Endodermal cell (in vitro differentiated cells): ENCODE measurements around the gene WDFY2. TPM values are rescaled to one million over a fixed set of nuclear protein-coding genes. Genes with fewer than 3 reads are reported as not detected.

Source experiments
- DNase-seq: peaks from one replicate; pipeline ENCODE4 v3.0.0-alpha.2; 2017
- H3K27ac ChIP-seq: 2 replicates; pipeline ENCODE4 v1.5.1; 2013; ENCODE audit warnings: mild to moderate bottlenecking, low read depth, low read length, moderate library complexity
- H3K27me3 ChIP-seq: 2 replicates; pipeline ENCODE4 v1.6.1; 2013; ENCODE audit warnings: mild to moderate bottlenecking, low read length, moderate library complexity; ENCODE audit not compliant: insufficient read depth, control insufficient read depth, poor library complexity, severe bottlenecking
- H3K36me3 ChIP-seq: 2 replicates; pipeline ENCODE4 v1.7.0; 2013; ENCODE audit warnings: mild to moderate bottlenecking, low read length, moderate library complexity; ENCODE audit not compliant: control insufficient read depth, insufficient read depth
- H3K4me1 ChIP-seq: one replicate; pipeline ENCODE4 v1.7.0; 2013; ENCODE audit warnings: low read length; ENCODE audit not compliant: control insufficient read depth, insufficient read depth
- H3K4me3 ChIP-seq: 2 replicates; pipeline ENCODE4 v1.5.1; 2013; ENCODE audit warnings: mild to moderate bottlenecking, low read length, moderate library complexity
- H3K9ac ChIP-seq: 2 replicates; pipeline ENCODE4 v1.6.1; 2013; ENCODE audit warnings: mild to moderate bottlenecking, low read length, moderate library complexity; ENCODE audit not compliant: poor library complexity, severe bottlenecking; ENCODE audit errors: extremely low read depth
- H3K9me3 ChIP-seq: 2 replicates; pipeline ENCODE4 v1.6.1; 2013; ENCODE audit warnings: mild to moderate bottlenecking, low read length, moderate library complexity; ENCODE audit not compliant: control insufficient read depth
- H3K27ac Mint-ChIP-seq: 2 replicates; pipeline ENCODE4 v1.8.0; 2020; ENCODE audit warnings: mixed read lengths
- H3K27me3 Mint-ChIP-seq: 2 replicates; pipeline ENCODE4 v1.8.0; 2021; ENCODE audit warnings: mild to moderate bottlenecking, mixed read lengths; ENCODE audit not compliant: insufficient read depth
- H3K36me3 Mint-ChIP-seq: 2 replicates; pipeline ENCODE4 v1.8.0; 2020; ENCODE audit warnings: low read depth, mixed read lengths
- H3K4me1 Mint-ChIP-seq: 2 replicates; pipeline ENCODE4 v1.8.0; 2020; ENCODE audit warnings: mixed read lengths
- H3K4me3 Mint-ChIP-seq: 2 replicates; pipeline ENCODE4 v1.8.0; 2020; ENCODE audit warnings: mild to moderate bottlenecking, moderate library complexity, mixed read lengths
- H3K9me3 Mint-ChIP-seq: 2 replicates; pipeline ENCODE4 v1.8.0; 2020; ENCODE audit warnings: mild to moderate bottlenecking, mixed read lengths
- WGBS, 2 experiments: methylation state at CpG; one replicate each; pipeline versions ENCODE4 v1.1.5 to v1.1.7; 2013; ENCODE audit warnings: missing lambda C conversion rate in 2 of 2, mixed read lengths in 1 of 2; ENCODE audit not compliant: insufficient coverage in 1 of 2, insufficient read length in 1 of 2; 5-methylcytosine and 5-hydroxymethylcytosine counted together
- total RNA-seq, 2 donors: library from RNA; stranded (reverse); fragmentation: NEBNext Ultra II Directional in 1 of 2; extraction: Animal tissue kit (Norgen Biotek cat#: 25700) in 1 of 2; gene quantifications; 2 replicates in 1 of 2; 3 replicates in 1 of 2; pipeline ENCODE4 v1.2.1, GENCODE V29; 2021
- TF ChIP-seq, protein P1 (sequence below): fragments of 200-600 bp; sonication (generic); conservative IDR thresholded peaks from 2 replicates; pipeline ENCODE4 v1.5.0; 2021; ENCODE audit warnings: antibody characterized with exemption, mild to moderate bottlenecking

Gene WDFY2
- total RNA-seq, 2 donors from 2014 or later: 20.6 to 28.0 TPM

GRCh38 chr13:51636349-51636890, 52.2 kb downstream of the WDFY2 start:
- Mint-ChIP-seq H3K36me3 (peaks cover 2% of the 10 kb centered on the region), H3K27me3 (no peaks in the 10 kb centered on the region), H3K4me1 (peaks cover 43% of the 10 kb centered on the region), H3K4me3 (no peak overlapping the region), H3K9me3 (no peaks in the 10 kb centered on the region), H3K27ac (no peak overlapping the region)
- no peaks in the 10 kb centered on the region for H3K27me3 ChIP-seq
- no peak overlapping the region for H3K4me3 ChIP-seq
- no peak overlapping the region for H3K9ac ChIP-seq
- 83 to 85% methylated on average over 6 to 7 of the region's 7 CpGs for WGBS, 2 experiments
- H3K4me1 ChIP-seq: no peaks in the 10 kb centered on the region
- H3K9me3 ChIP-seq: no peaks in the 10 kb centered on the region
- TF ChIP-seq, protein P1, sequence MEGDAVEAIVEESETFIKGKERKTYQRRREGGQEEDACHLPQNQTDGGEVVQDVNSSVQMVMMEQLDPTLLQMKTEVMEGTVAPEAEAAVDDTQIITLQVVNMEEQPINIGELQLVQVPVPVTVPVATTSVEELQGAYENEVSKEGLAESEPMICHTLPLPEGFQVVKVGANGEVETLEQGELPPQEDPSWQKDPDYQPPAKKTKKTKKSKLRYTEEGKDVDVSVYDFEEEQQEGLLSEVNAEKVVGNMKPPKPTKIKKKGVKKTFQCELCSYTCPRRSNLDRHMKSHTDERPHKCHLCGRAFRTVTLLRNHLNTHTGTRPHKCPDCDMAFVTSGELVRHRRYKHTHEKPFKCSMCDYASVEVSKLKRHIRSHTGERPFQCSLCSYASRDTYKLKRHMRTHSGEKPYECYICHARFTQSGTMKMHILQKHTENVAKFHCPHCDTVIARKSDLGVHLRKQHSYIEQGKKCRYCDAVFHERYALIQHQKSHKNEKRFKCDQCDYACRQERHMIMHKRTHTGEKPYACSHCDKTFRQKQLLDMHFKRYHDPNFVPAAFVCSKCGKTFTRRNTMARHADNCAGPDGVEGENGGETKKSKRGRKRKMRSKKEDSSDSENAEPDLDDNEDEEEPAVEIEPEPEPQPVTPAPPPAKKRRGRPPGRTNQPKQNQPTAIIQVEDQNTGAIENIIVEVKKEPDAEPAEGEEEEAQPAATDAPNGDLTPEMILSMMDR: no peak
- peak; percentile 13 for DNase-seq
- H3K27ac ChIP-seq: no peak overlapping the region
- no peaks in the 10 kb centered on the region for H3K36me3 ChIP-seq

GRCh38 chr13:51637852-51638215, 53.6 kb downstream of the WDFY2 start:
- no peak overlapping the region for H3K4me3 ChIP-seq
- no peak overlapping the region for H3K9ac ChIP-seq
- Mint-ChIP-seq H3K4me3 (no peak overlapping the region), H3K27ac (no peak overlapping the region), H3K4me1 (peaks cover 37% of the 10 kb centered on the region), H3K36me3 (peaks cover 5% of the 10 kb centered on the region), H3K9me3 (peaks cover 2% of the 10 kb centered on the region), H3K27me3 (no peaks in the 10 kb centered on the region)
- no peaks in the 10 kb centered on the region for H3K4me1 ChIP-seq
- TF ChIP-seq, protein P1: no peak
- 76 to 89% methylated on average over 3 to 4 of the region's 4 CpGs for WGBS, 2 experiments
- no peaks in the 10 kb centered on the region for H3K36me3 ChIP-seq
- H3K9me3 ChIP-seq: no peaks in the 10 kb centered on the region
- H3K27me3 ChIP-seq: no peaks in the 10 kb centered on the region
- DNase-seq: peak; percentile 43
- H3K27ac ChIP-seq: peak overlapping the region; percentile 81

- no peak overlapping the region for H3K4me3 ChIP-seq
- Mint-ChIP-seq H3K36me3 (peaks cover 5% of the 10 kb centered on the region), H3K27me3 (no peaks in the 10 kb centered on the region), H3K9me3 (peaks cover 2% of the 10 kb centered on the region), H3K27ac (no peak overlapping the region), H3K4me1 (peaks cover 36% of the 10 kb centered on the region), H3K4me3 (no peak overlapping the region)
- WGBS, 2 experiments: 64 to 68% methylated on average over 6 to 7 of the region's 7 CpGs
- TF ChIP-seq, protein P1: no peak
- DNase-seq: no peak
- no peaks in the 10 kb centered on the region for H3K4me1 ChIP-seq
- no peaks in the 10 kb centered on the region for H3K36me3 ChIP-seq
- peak overlapping the region; percentile 81 for H3K27ac ChIP-seq
- H3K27me3 ChIP-seq: no peaks in the 10 kb centered on the region
- no peak overlapping the region for H3K9ac ChIP-seq
- H3K9me3 ChIP-seq: no peaks in the 10 kb centered on the region
Measured at GRCh38 chr13:51638216-51638871, 54.1 kb downstream of the WDFY2 start.
